KG1 (cell line): ENCODE data around the gene PRR29.
A peak's percentile ranks its signal among the peaks of the same experiment; 100 is the strongest.

Experiments used
- DNase-seq: peaks from one replicate; lab custom pipeline; 2025; lab: John Stamatoyannopoulos, UW

Gene PRR29

GRCh38 chr17:63998050-63998720, at the start of gene PRR29:
Gene PRR29 (plus strand): TSS chr17:63998351. CDS start chr17:63998365, 14 bp downstream.
- DNase-seq, result peak; percentile 35

- DNase-seq, result no peak
These were observed 49.6 kb upstream of the PRR29 start for GRCh38 chr17:63948521-63948920.

GRCh38 chr17:63949576-63950250, 48.4 kb upstream of the PRR29 start:
- no peak for DNase-seq

- DNase-seq, result no peak
These were observed 46.9 kb upstream of the PRR29 start for GRCh38 chr17:63950940-63951907.

GRCh38 chr17:63954402-63955063, 43.6 kb upstream of the PRR29 start:
- peak; percentile 31 for DNase-seq

- no peak for DNase-seq
These were observed 42.9 kb upstream of the PRR29 start for GRCh38 chr17:63955232-63955631.

- DNase-seq, result no peak
These were observed 42.4 kb upstream of the PRR29 start for GRCh38 chr17:63955791-63956190.

GRCh38 chr17:63956296-63956920, 41.7 kb upstream of the PRR29 start:
- no peak for DNase-seq

GRCh38 chr17:63960006-63960405, 38.1 kb upstream of the PRR29 start:
- DNase-seq, result no peak

- DNase-seq, result no peak
These were observed 37.7 kb upstream of the PRR29 start for GRCh38 chr17:63960430-63960829.

- DNase-seq, result no peak
These were observed 36.6 kb upstream of the PRR29 start for GRCh38 chr17:63961355-63962212.

GRCh38 chr17:63962298-63962744, 35.8 kb upstream of the PRR29 start:
- DNase-seq, result no peak

- DNase-seq, result no peak
These were observed 35.0 kb upstream of the PRR29 start for GRCh38 chr17:63963123-63963522.

- DNase-seq, result no peak
These were observed 31.4 kb upstream of the PRR29 start for GRCh38 chr17:63966646-63967264.

- no peak for DNase-seq
These were observed 30.2 kb upstream of the PRR29 start for GRCh38 chr17:63967953-63968352.

- no peak for DNase-seq
These were observed 28.9 kb upstream of the PRR29 start for GRCh38 chr17:63969278-63969677.

GRCh38 chr17:63972796-63973195, 25.4 kb upstream of the PRR29 start, which contains the start of gene SCN4A:
Gene SCN4A (minus strand): TSS chr17:63972918. CDS start chr17:63972841, 77 bp downstream.
- DNase-seq, result no peak

GRCh38 chr17:63973247-63973646, 24.9 kb upstream of the PRR29 start:
- DNase-seq, result no peak

GRCh38 chr17:63973930-63974593, 24.1 kb upstream of the PRR29 start:
- no peak for DNase-seq
